ENCODE results near the gene SPAG17.

GRCh38 chr1:118122234-118123004, 62.6 kb downstream of the SPAG17 start:
- TF ChIP-seq EZH2 (IDR thresholded peaks at IDR 0.05; ENCODE audit: borderline replicate concordance, low read depth, low read length, severe bottlenecking) (no peak), CTCF (IDR thresholded peaks at IDR 0.05; ENCODE audit: borderline replicate concordance, extremely low read depth, low read length, poor library complexity, severe bottlenecking) (no peak)
